Loucy (cell line): Measurements from ENCODE around the gene TMEM217.

ENCODE experiments used
- CTCF ChIP-seq: fragments of 200-600 bp; sonication (generic); conservative IDR thresholded peaks from 2 replicates; pipeline ENCODE4 v1.5.1; 2014; ENCODE audit warnings: mild to moderate bottlenecking, antibody characterized with exemption, low read length
- EZH2phosphoT487 ChIP-seq: fragments of 200-600 bp; IDR thresholded peaks from 2 replicates; pipeline ENCODE4 v1.6.1; 2018; ENCODE audit warnings: antibody characterized with exemption, mild to moderate bottlenecking, moderate library complexity, borderline replicate concordance

GRCh38 chr6:37171970-37172812, 85.8 kb downstream of the TMEM217 start:
- TF ChIP-seq CTCF (peak; percentile 92), EZH2phosphoT487 (no peak)
